BLaER1 (cell line): Measurements from ENCODE around the gene NHLRC4.

Experiments
- H3K27ac ChIP-seq: shearing (Covaris generic); formaldehyde crosslinking; 2 replicates; pipeline ENCODE4 v1.8.1; 2022
- H3K27me3 ChIP-seq: shearing (Covaris generic); formaldehyde crosslinking; 2 replicates; pipeline ENCODE4 v1.8.1; 2022
- H3K36me3 ChIP-seq: shearing (Covaris generic); formaldehyde crosslinking; 2 replicates; pipeline ENCODE4 v1.8.1; 2022
- H3K4me1 ChIP-seq: shearing (Covaris generic); formaldehyde crosslinking; 2 replicates; pipeline ENCODE4 v1.8.1; 2022
- H3K4me2 ChIP-seq: shearing (Covaris generic); formaldehyde crosslinking; 2 replicates; pipeline ENCODE4 v1.8.1; 2022
- H3K4me3 ChIP-seq: shearing (Covaris generic); formaldehyde crosslinking; 2 replicates; pipeline ENCODE4 v1.8.1; 2022
- H3K9ac ChIP-seq: shearing (Covaris generic); formaldehyde crosslinking; 2 replicates; pipeline ENCODE4 v1.8.1; 2022
- H3K9me3 ChIP-seq: shearing (Covaris generic); formaldehyde crosslinking; 2 replicates; pipeline ENCODE4 v1.8.1; 2022
- H4K20me1 ChIP-seq: shearing (Covaris generic); formaldehyde crosslinking; 2 replicates; pipeline ENCODE4 v1.8.1; 2022
- Cebpa-rat ChIP-seq: shearing (Covaris generic); IDR thresholded peaks from 2 replicates; pipeline ENCODE4 v1.8.1; 2022

The NHLRC4 gene

DNA sequence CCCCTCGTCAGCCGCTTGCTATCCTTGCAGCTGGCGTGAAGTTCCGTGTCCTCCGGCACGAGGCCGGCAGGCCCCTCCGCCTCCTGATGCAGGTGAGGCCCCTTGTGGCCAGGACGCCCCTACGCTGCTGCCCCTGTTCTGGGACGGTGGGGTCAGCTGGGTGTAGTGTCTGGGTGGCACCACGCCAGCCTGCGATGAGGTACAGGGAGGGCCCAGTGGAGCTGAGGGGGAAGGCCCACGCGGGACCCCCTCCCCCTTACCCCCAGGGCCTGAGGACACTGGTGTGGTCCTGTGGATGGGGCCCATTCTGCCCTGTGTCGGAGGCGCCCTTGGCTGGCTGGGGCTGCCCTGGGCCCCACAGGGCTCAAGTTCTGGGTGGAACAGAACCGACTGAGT lies 15.4 kb downstream of the NHLRC4 start:
- Histone ChIP-seq H3K4me2 (no peak overlapping the region), H3K27ac (no peak overlapping the region), H3K27me3 (no peaks in the 10 kb centered on the region), H4K20me1 (peaks cover 7% of the 10 kb centered on the region; the same call in 1 of the 2 replicates), H3K9ac (no peak overlapping the region), H3K4me3 (no peak overlapping the region), H3K9me3 (no peaks in the 10 kb centered on the region), H3K4me1 (peaks cover 74% of the 10 kb centered on the region), H3K36me3 (0 out of 2 replicates have a peak, but pooled peaks cover 8% of the 10 kb centered on the region)
- TF ChIP-seq Cebpa-rat: no peak

DNA sequence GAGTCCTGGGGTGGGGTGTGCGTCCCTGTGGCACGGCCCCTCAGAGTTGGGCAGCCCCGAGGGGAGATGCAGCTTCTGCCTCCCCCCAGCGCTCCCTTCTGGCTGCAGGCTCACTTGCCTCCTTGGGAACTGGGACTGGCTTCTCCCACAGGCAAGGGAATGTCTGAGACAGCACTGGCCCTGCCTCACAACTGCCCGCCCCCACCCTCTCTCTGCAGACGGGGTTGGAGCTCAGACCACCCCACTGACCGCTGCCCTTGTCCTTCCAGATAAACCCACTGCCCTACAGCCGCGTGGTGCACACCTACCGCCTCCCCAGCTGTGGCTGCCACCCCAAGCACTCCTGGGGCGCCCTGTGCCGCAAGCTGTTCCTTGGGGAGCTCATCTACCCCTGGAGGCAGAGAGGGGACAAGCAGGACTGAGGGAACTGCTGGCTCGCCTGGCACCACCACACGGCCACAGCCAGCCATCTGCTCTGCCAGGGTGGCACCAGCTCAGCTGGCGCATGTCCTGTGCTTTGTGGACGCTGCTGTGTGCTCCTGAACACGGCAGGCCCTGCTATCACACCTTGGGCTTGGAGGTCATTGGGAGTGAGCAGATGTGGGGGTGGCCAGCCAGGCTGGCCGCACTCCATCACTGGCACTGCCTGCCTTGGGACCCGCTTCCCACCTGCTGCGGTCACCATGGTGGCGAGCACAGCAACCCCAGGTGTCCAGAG lies 16.0 kb downstream of the NHLRC4 start:
- Histone ChIP-seq H3K4me1 (peaks cover 74% of the 10 kb centered on the region), H3K27ac (peak overlapping the region; percentile 70), H3K27me3 (no peaks in the 10 kb centered on the region), H3K4me3 (peak overlapping the region; percentile 15; the same call in 1 of the 2 replicates), H4K20me1 (peaks cover 12% of the 10 kb centered on the region; the same call in 1 of the 2 replicates), H3K9me3 (no peaks in the 10 kb centered on the region), H3K9ac (peak overlapping the region; percentile 58; the same call in 1 of the 2 replicates), H3K36me3 (0 out of 2 replicates have a peak, but pooled peaks cover 8% of the 10 kb centered on the region), H3K4me2 (peak overlapping the region; percentile 84)
- no peak for TF ChIP-seq Cebpa-rat

DNA sequence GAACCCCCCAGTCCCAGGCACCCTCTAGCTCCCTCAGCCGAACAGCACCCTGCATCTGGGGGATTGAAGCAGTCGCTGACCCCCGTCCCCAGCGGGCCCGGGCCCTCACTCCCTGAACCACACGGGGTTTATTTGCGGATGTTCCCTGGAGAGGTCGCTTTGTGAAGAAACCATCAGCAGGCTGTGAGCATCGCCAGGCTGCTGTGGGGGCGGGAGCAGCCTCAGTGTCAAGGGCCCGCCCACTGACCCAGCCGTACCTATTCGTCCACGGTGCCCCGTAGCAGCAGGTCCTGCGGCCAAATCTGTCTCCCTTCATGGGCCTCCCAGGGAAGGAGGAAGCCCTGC lies 16.6 kb downstream of the NHLRC4 start:
- Histone ChIP-seq H4K20me1 (peaks cover 18% of the 10 kb centered on the region; the same call in 1 of the 2 replicates), H3K4me2 (peak overlapping the region; percentile 84), H3K9me3 (no peaks in the 10 kb centered on the region), H3K4me1 (peaks cover 73% of the 10 kb centered on the region), H3K27me3 (no peaks in the 10 kb centered on the region), H3K27ac (peak overlapping the region; percentile 70), H3K36me3 (0 out of 2 replicates have a peak, but pooled peaks cover 8% of the 10 kb centered on the region), H3K4me3 (peak overlapping the region; percentile 15; the same call in 1 of the 2 replicates), H3K9ac (peak overlapping the region; percentile 58)
- no peak for TF ChIP-seq Cebpa-rat

DNA sequence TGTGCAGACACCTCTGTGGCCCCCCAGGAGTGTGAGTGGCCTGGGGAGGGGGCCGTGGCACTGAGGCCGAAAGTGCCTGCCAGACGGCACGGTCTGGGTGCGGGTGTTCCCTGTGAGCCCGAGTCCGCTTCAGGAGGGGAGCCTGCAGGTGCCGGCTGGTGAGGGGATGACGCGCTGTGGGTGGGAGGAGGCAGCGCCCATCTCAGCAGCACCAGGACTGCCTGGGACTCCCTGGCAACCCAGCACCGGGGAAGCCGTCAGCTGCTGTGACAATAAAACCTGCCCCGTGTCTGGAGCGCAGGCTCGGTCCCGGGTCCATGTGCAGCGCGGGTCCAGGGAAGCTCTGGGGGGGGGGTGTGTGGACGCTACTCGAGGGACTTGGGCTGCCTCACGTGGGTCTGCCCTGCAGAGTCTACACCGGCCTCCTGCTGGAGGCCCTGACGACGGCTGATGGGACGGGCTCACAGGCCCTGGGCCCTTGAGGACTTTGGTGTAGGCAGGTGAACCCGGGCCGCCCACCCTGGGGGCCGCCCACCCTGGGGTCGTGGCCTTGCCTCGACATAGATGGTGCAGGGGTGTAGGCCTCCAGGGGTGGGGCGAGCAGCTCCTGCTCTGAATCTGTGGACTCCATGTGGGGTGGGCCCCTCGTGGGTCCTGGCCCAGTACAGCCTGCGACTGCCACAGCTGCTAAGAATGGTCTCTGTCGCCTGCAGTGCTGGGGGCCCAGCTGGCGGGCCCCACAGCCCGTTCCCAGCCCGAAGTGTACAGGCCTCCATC lies 17.2 kb downstream of the NHLRC4 start:
- peak overlapping the region; percentile 70 for H3K27ac ChIP-seq
- H3K9ac ChIP-seq: peak overlapping the region; percentile 58
- 0 out of 2 replicates have a peak, but pooled peaks cover 8% of the 10 kb centered on the region for H3K36me3 ChIP-seq
- peak overlapping the region; percentile 15; the same call in 1 of the 2 replicates for H3K4me3 ChIP-seq
- peak overlapping the region; percentile 84 for H3K4me2 ChIP-seq
- H3K27me3 ChIP-seq: no peaks in the 10 kb centered on the region
- TF ChIP-seq Cebpa-rat: no peak
- H3K4me1 ChIP-seq: peaks cover 68% of the 10 kb centered on the region
- H4K20me1 ChIP-seq: peaks cover 21% of the 10 kb centered on the region; the same call in 1 of the 2 replicates
- H3K9me3 ChIP-seq: no peaks in the 10 kb centered on the region

DNA sequence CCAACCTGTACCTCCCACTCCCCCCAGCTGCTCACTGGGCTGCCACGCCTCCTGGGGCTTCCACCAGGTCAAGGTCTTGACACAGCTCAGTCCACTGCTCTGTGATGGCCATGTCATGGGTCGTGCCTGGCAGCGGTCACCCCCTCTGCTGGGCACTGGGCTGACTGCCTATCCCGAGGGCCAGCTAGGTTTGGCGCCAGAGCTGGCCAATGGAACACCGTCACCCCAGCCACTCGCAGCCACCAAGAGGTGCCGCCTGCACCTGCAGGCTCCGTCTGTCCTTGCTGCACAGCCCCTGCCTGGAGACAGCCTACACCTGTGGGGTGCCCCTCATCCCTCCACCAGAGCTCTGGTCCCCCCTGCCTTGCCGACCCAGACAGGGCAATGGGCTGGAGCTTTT lies 18.5 kb downstream of the NHLRC4 start:
- H3K36me3 ChIP-seq: 0 out of 2 replicates have a peak, but pooled peaks cover 8% of the 10 kb centered on the region
- TF ChIP-seq Cebpa-rat: no peak
- no peak overlapping the region for H3K27ac ChIP-seq
- H4K20me1 ChIP-seq: peaks cover 24% of the 10 kb centered on the region
- no peak overlapping the region for H3K4me3 ChIP-seq
- H3K27me3 ChIP-seq: no peaks in the 10 kb centered on the region
- H3K9ac ChIP-seq: no peak overlapping the region
- no peaks in the 10 kb centered on the region for H3K9me3 ChIP-seq
- H3K4me1 ChIP-seq: peaks cover 55% of the 10 kb centered on the region
- peak overlapping the region; percentile 17; the same call in 1 of the 2 replicates for H3K4me2 ChIP-seq

DNA sequence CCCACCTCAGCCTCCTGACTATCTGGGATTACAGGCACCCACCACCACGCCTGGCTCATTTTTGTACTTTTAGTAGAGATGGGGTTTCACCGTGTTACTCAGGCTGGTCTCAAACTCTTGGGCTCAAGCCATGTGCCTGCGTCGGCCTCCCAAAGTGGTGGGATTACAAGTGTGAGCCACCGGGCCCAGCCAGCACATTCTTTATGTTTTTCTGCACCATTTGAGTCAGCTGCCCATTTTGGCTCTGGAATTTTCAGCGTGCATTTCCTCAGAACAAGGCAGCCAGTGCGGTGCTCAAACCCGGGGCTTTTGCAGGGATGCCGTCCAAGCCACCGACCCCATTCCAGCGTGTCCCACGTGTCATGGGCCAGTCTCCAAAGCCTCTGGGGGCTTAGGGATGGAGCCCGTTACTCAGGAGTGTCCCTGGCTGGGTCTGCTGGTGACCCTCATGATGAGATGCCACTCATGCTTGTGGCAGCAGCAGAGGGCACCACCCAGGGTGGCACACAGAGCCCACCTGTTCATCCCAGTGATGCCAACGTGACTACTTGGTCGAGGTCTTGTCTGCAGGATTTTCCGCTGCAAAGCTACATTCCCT lies 19.3 kb downstream of the NHLRC4 start:
- Histone ChIP-seq H3K27ac (no peak overlapping the region), H3K36me3 (0 out of 2 replicates have a peak, but pooled peaks cover 5% of the 10 kb centered on the region), H3K9me3 (no peaks in the 10 kb centered on the region), H3K4me2 (peak overlapping the region; percentile 93; the same call in 1 of the 2 replicates), H3K4me3 (no peak overlapping the region), H3K9ac (no peak overlapping the region), H4K20me1 (peaks cover 32% of the 10 kb centered on the region), H3K27me3 (no peaks in the 10 kb centered on the region), H3K4me1 (peaks cover 63% of the 10 kb centered on the region)
- no peak for TF ChIP-seq Cebpa-rat

DNA sequence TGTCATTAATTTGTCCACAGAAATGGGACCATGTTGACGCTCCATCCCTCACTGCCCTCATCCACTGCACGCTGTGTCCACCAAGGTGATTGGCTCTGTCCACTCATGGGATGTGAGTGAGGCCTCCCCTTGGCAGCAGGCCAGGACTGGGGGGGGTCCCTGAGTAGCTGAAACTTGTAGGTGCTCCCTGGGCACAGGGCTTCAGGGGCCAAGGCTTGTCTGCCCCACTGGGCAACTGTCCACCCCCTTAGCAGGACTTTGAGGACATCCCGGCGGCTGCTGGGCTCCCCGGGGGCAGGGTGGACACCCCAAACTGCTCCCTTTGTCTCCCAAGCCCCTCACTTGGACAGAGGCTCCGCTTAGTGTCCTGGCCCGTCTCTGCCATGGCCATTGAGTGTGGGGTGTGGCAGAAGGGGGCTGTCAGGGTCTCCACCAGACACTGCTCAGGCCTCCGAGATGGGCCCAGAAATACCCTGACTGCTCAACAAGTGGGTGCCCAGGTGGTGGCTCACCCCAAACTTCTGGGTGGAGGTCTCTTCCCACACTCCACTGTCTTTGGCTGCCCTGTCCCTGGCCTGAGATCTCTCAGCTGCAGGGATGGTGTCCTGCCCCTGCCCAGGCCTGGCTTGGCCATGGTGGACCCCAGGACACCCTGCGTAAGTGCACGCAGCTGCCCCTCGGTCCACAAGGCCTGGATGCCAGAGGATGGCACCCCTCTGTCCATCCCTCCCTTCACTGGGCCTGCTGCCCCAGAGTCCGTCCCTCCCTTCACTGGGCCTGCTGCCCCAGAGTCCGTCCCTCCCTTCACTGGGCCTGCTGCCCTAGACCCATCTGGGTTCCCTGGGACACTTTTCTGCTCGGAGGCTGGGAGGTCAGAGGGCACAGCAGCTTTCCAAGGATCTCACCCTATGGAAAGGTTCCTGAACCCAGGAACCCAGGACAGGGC lies 20.1 kb downstream of the NHLRC4 start:
- Histone ChIP-seq H3K4me3 (peak overlapping the region; percentile 94), H4K20me1 (peaks cover 40% of the 10 kb centered on the region), H3K4me1 (peaks cover 71% of the 10 kb centered on the region), H3K9me3 (no peaks in the 10 kb centered on the region), H3K36me3 (0 out of 2 replicates have a peak, but pooled peaks cover 5% of the 10 kb centered on the region), H3K4me2 (peak overlapping the region; percentile 93), H3K27me3 (no peaks in the 10 kb centered on the region), H3K27ac (peak overlapping the region; percentile 96), H3K9ac (peak overlapping the region; percentile 96)
- no peak for TF ChIP-seq Cebpa-rat

DNA sequence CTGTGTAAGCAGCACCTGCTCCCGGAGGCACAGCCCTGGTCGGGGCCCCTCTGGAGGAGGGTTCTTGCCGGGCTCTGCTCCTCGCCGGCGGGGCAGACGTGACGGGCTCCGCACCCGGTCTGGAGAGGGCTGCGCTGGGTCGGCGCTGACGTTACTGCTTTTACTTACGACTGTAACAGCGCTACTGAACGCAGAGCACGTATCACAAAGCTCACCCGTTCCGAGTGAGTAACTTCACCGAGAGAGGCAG lies 21.8 kb downstream of the NHLRC4 start:
- Histone ChIP-seq H3K36me3 (no peaks in the 10 kb centered on the region), H3K9ac (peak overlapping the region; percentile 96), H3K4me2 (peak overlapping the region; percentile 93), H4K20me1 (peaks cover 56% of the 10 kb centered on the region), H3K27me3 (no peaks in the 10 kb centered on the region), H3K4me1 (peaks cover 73% of the 10 kb centered on the region), H3K9me3 (no peaks in the 10 kb centered on the region), H3K27ac (peak overlapping the region; percentile 96), H3K4me3 (peak overlapping the region; percentile 94)
- TF ChIP-seq Cebpa-rat: no peak
